HFFc6 (cell line): ENCODE measurements around the gene STYK1. TPM values are rescaled to one million over a fixed set of nuclear protein-coding genes. Genes with fewer than 3 reads are reported as not detected.

Experiments
- DNase-seq: peaks from one replicate; pipeline ENCODE4 v3.0.0-alpha.2; 2018
- H3K27ac Mint-ChIP-seq: 2 replicates; pipeline ENCODE4 v1.8.0; 2020; ENCODE audit warnings: mild to moderate bottlenecking, mixed read lengths
- H3K27me3 Mint-ChIP-seq: 2 replicates; pipeline ENCODE4 v1.8.0; 2021; ENCODE audit warnings: mild to moderate bottlenecking, moderate library complexity, mixed read lengths; ENCODE audit not compliant: insufficient read depth
- H3K36me3 Mint-ChIP-seq: 2 replicates; pipeline ENCODE4 v1.8.0; 2021; ENCODE audit warnings: low read depth, mixed read lengths
- H3K4me1 Mint-ChIP-seq: 2 replicates; pipeline ENCODE4 v1.8.0; 2020; ENCODE audit warnings: low read depth, mixed read lengths
- H3K4me3 Mint-ChIP-seq: 2 replicates; pipeline ENCODE4 v1.8.0; 2020; ENCODE audit warnings: mild to moderate bottlenecking, moderate library complexity, mixed read lengths
- H3K9me3 Mint-ChIP-seq: 2 replicates; pipeline ENCODE4 v1.8.0; 2020; ENCODE audit warnings: mild to moderate bottlenecking, mixed read lengths
- CTCF ChIP-seq: fragments of 200-600 bp; sonication (generic); IDR thresholded peaks from 2 replicates; pipeline ENCODE4 v1.5.0; 2021; ENCODE audit warnings: antibody characterized with exemption, mild to moderate bottlenecking
- total RNA-seq, 6 experiments: library from RNA; stranded (reverse); fragmentation: NEBNext Ultra II Directional; extraction: Animal tissue kit (Norgen Biotek cat#: 25700); gene quantifications; 2 replicates in 1 of 6; 3 replicates in 5 of 6; pipeline ENCODE4 v1.2.3, GENCODE V29; 2021

Gene STYK1
- total RNA-seq, 6 experiments from 2014 or later: 1.1 to 3.0 (median 1.8) TPM

- no peak for TF ChIP-seq CTCF
- Mint-ChIP-seq H3K4me3 (peak overlapping the region; percentile 98), H3K4me1 (peaks cover 65% of the 10 kb centered on the region), H3K27me3 (peaks cover 7% of the 10 kb centered on the region), H3K9me3 (no peaks in the 10 kb centered on the region; the same call in 1 of the 2 replicates), H3K36me3 (peaks cover 5% of the 10 kb centered on the region; the same call in 1 of the 2 replicates), H3K27ac (peak overlapping the region; percentile 100)
- DNase-seq: no peak
Observed at GRCh38 chr12:10720974-10721650, 47.3 kb upstream of the STYK1 start.

DNA sequence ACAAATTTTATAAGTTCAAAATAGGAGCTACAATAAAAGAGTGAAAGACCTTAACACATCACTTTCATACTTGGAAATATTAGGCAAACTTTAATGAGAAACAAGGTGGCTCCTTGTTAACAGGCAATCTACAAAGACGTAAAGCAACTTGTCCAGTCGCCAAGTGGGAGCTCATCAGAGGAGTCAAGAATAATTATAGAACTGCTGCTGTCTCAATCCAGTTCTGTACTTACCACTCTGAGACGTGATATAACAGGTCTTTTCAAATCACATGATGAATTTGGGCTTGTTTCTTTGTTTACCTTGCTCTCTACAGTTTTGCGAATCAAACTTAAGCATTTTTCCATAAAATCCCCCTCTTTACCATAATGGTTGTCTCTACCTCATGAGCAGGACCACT lies 45.6 kb upstream of the STYK1 start:
- H3K4me1 Mint-ChIP-seq: peaks cover 72% of the 10 kb centered on the region
- H3K36me3 Mint-ChIP-seq: peaks cover 12% of the 10 kb centered on the region
- no peak for DNase-seq
- H3K4me3 Mint-ChIP-seq: peak overlapping the region; percentile 78
- no peak for TF ChIP-seq CTCF
- no peaks in the 10 kb centered on the region; the same call in 1 of the 2 replicates for H3K9me3 Mint-ChIP-seq
- H3K27ac Mint-ChIP-seq: 0 out of 2 replicates have a peak overlapping the region, but pooled peaks have one; percentile 61
- H3K27me3 Mint-ChIP-seq: peaks cover 8% of the 10 kb centered on the region

- Mint-ChIP-seq H3K4me3 (peak overlapping the region; percentile 78), H3K36me3 (peaks cover 19% of the 10 kb centered on the region), H3K4me1 (peaks cover 61% of the 10 kb centered on the region)
Observed at GRCh38 chr12:10718279-10718821, 44.5 kb upstream of the STYK1 start.

GRCh38 chr12:10717410-10717809 lies 43.6 kb upstream of the STYK1 start:
- Mint-ChIP-seq H3K36me3 (peaks cover 28% of the 10 kb centered on the region), H3K4me3 (peak overlapping the region; percentile 78), H3K9me3 (no peaks in the 10 kb centered on the region; the same call in 1 of the 2 replicates), H3K27ac (peak overlapping the region; percentile 86), H3K27me3 (peaks cover 8% of the 10 kb centered on the region), H3K4me1 (peaks cover 61% of the 10 kb centered on the region)
- no peak for TF ChIP-seq CTCF
- DNase-seq: no peak

More at GRCh38 chr12:10718279-10718821, 44.5 kb upstream of the STYK1 start:
- Mint-ChIP-seq H3K9me3 (no peaks in the 10 kb centered on the region; the same call in 1 of the 2 replicates), H3K27ac (peak overlapping the region; percentile 86), H3K27me3 (peaks cover 8% of the 10 kb centered on the region)
- no peak for TF ChIP-seq CTCF
- DNase-seq: peak; percentile 48

- H3K27me3 Mint-ChIP-seq: peaks cover 2% of the 10 kb centered on the region
- peaks cover 29% of the 10 kb centered on the region for H3K36me3 Mint-ChIP-seq
- H3K27ac Mint-ChIP-seq: peak overlapping the region; percentile 86
- TF ChIP-seq CTCF: no peak
- no peaks in the 10 kb centered on the region for H3K9me3 Mint-ChIP-seq
- H3K4me3 Mint-ChIP-seq: peak overlapping the region; percentile 78
- H3K4me1 Mint-ChIP-seq: peaks cover 61% of the 10 kb centered on the region
- peak; percentile 84 for DNase-seq
Observed at GRCh38 chr12:10716704-10717315, 43.0 kb upstream of the STYK1 start.
